ENCODE results near the gene MFAP3.

Gene MFAP3

GRCh38 chr5:154095904-154096303 is 57.1 kb downstream of the MFAP3 start:
- DNase-seq = no peak

- no peak for DNase-seq
These were observed 58.3 kb downstream of the MFAP3 start for GRCh38 chr5:154097031-154097430.

GRCh38 chr5:154098465-154098864 is 59.7 kb downstream of the MFAP3 start:
- DNase-seq = no peak

DNA sequence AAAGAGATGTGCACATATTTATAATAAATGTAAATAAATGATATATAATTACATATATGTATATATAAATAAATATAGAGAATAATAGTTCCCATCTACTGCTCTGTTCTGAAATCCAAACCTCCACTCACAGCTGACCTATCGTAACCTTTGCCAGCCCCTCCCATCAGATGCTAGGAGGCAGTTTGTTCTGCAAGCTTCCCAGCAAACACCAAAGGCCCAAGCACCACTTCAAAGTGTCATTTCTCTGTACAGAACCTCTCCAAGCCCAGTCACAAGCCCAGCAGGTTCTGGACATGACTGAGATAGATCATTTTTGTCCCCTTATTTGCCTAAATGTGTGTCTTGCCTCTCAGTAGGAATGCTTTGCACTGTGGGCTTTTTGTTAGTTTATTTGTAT is 62.4 kb downstream of the MFAP3 start:
- DNase-seq = no peak

- DNase-seq = no peak
These were observed 64.5 kb downstream of the MFAP3 start for GRCh38 chr5:154103233-154103632.
